Endodermal cell (in vitro differentiated cells): ENCODE results near the gene TMEM245. TPM values are rescaled to one million over a fixed set of nuclear protein-coding genes. Genes with fewer than 3 reads are reported as not detected.

Experiments
- DNase-seq: peaks from one replicate; pipeline ENCODE4 v3.0.0-alpha.2; 2017
- H3K27ac ChIP-seq: 2 replicates; pipeline ENCODE4 v1.5.1; 2013; ENCODE audit warnings: mild to moderate bottlenecking, low read depth, low read length, moderate library complexity
- H3K27me3 ChIP-seq: 2 replicates; pipeline ENCODE4 v1.6.1; 2013; ENCODE audit warnings: mild to moderate bottlenecking, low read length, moderate library complexity; ENCODE audit not compliant: insufficient read depth, control insufficient read depth, poor library complexity, severe bottlenecking
- H3K36me3 ChIP-seq: 2 replicates; pipeline ENCODE4 v1.7.0; 2013; ENCODE audit warnings: mild to moderate bottlenecking, low read length, moderate library complexity; ENCODE audit not compliant: control insufficient read depth, insufficient read depth
- H3K4me1 ChIP-seq: one replicate; pipeline ENCODE4 v1.7.0; 2013; ENCODE audit warnings: low read length; ENCODE audit not compliant: control insufficient read depth, insufficient read depth
- H3K4me3 ChIP-seq: 2 replicates; pipeline ENCODE4 v1.5.1; 2013; ENCODE audit warnings: mild to moderate bottlenecking, low read length, moderate library complexity
- H3K9ac ChIP-seq: 2 replicates; pipeline ENCODE4 v1.6.1; 2013; ENCODE audit warnings: mild to moderate bottlenecking, low read length, moderate library complexity; ENCODE audit not compliant: poor library complexity, severe bottlenecking; ENCODE audit errors: extremely low read depth
- H3K9me3 ChIP-seq: 2 replicates; pipeline ENCODE4 v1.6.1; 2013; ENCODE audit warnings: mild to moderate bottlenecking, low read length, moderate library complexity; ENCODE audit not compliant: control insufficient read depth
- H3K27ac Mint-ChIP-seq: 2 replicates; pipeline ENCODE4 v1.8.0; 2020; ENCODE audit warnings: mixed read lengths
- H3K27me3 Mint-ChIP-seq: 2 replicates; pipeline ENCODE4 v1.8.0; 2021; ENCODE audit warnings: mild to moderate bottlenecking, mixed read lengths; ENCODE audit not compliant: insufficient read depth
- H3K36me3 Mint-ChIP-seq: 2 replicates; pipeline ENCODE4 v1.8.0; 2020; ENCODE audit warnings: low read depth, mixed read lengths
- H3K4me1 Mint-ChIP-seq: 2 replicates; pipeline ENCODE4 v1.8.0; 2020; ENCODE audit warnings: mixed read lengths
- H3K4me3 Mint-ChIP-seq: 2 replicates; pipeline ENCODE4 v1.8.0; 2020; ENCODE audit warnings: mild to moderate bottlenecking, moderate library complexity, mixed read lengths
- H3K9me3 Mint-ChIP-seq: 2 replicates; pipeline ENCODE4 v1.8.0; 2020; ENCODE audit warnings: mild to moderate bottlenecking, mixed read lengths
- WGBS, 2 experiments: methylation state at CpG; one replicate each; pipeline versions ENCODE4 v1.1.5 to v1.1.7; 2013; ENCODE audit warnings: missing lambda C conversion rate in 2 of 2, mixed read lengths in 1 of 2; ENCODE audit not compliant: insufficient coverage in 1 of 2, insufficient read length in 1 of 2; 5-methylcytosine and 5-hydroxymethylcytosine counted together
- total RNA-seq, 2 donors: library from RNA; stranded (reverse); fragmentation: NEBNext Ultra II Directional in 1 of 2; extraction: Animal tissue kit (Norgen Biotek cat#: 25700) in 1 of 2; gene quantifications; 2 replicates in 1 of 2; 3 replicates in 1 of 2; pipeline ENCODE4 v1.2.1, GENCODE V29; 2021
- TF ChIP-seq, protein P1 (sequence below): fragments of 200-600 bp; sonication (generic); conservative IDR thresholded peaks from 2 replicates; pipeline ENCODE4 v1.5.0; 2021; ENCODE audit warnings: antibody characterized with exemption, mild to moderate bottlenecking

The TMEM245 gene
- total RNA-seq, 2 donors from 2014 or later, result 42.8 to 55.0 TPM

DNA sequence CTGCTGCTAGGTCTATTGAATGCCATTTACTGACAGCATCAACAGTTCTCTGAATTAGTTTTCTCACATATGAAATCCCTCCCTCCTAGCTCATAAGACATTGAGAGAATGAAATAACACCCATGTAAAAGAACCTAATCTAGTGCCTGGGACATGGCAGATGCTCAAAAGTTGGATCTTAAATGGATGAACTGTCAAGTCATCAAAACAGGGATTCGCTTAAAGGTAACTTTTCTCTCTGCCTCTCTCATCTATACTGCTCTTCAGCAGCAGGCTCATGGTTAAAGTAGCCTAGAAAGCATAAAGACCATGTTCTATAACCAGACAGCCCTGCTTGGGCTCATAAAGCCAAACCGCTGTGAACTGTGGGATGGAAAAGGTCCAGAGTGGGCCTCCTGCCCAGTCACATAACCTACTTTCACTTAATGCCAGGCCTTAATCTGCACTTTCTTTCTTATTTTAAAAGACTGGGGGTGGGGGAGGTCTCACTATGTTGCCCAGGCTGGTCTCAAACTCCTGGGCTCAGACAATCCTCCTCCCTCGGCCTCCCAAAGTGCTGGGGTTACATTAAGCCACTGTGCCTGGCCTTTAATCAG is 3.7 kb downstream of the TMEM245 start:
- Mint-ChIP-seq H3K27me3 (no peaks in the 10 kb centered on the region), H3K27ac (no peak overlapping the region), H3K9me3 (no peaks in the 10 kb centered on the region), H3K36me3 (peaks cover 9% of the 10 kb centered on the region), H3K4me1 (peaks cover 44% of the 10 kb centered on the region), H3K4me3 (no peak overlapping the region)
- Histone ChIP-seq H3K4me3 (no peak overlapping the region), H3K27me3 (no peaks in the 10 kb centered on the region), H3K4me1 (peaks cover 9% of the 10 kb centered on the region), H3K36me3 (no peaks in the 10 kb centered on the region), H3K27ac (no peak overlapping the region), H3K9ac (no peak overlapping the region), H3K9me3 (no peaks in the 10 kb centered on the region)
- no peak for DNase-seq
- TF ChIP-seq, protein P1, sequence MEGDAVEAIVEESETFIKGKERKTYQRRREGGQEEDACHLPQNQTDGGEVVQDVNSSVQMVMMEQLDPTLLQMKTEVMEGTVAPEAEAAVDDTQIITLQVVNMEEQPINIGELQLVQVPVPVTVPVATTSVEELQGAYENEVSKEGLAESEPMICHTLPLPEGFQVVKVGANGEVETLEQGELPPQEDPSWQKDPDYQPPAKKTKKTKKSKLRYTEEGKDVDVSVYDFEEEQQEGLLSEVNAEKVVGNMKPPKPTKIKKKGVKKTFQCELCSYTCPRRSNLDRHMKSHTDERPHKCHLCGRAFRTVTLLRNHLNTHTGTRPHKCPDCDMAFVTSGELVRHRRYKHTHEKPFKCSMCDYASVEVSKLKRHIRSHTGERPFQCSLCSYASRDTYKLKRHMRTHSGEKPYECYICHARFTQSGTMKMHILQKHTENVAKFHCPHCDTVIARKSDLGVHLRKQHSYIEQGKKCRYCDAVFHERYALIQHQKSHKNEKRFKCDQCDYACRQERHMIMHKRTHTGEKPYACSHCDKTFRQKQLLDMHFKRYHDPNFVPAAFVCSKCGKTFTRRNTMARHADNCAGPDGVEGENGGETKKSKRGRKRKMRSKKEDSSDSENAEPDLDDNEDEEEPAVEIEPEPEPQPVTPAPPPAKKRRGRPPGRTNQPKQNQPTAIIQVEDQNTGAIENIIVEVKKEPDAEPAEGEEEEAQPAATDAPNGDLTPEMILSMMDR, result no peak
- 93 to 100% methylated on average over 3 of the region's 3 CpGs for WGBS, 2 experiments

DNA sequence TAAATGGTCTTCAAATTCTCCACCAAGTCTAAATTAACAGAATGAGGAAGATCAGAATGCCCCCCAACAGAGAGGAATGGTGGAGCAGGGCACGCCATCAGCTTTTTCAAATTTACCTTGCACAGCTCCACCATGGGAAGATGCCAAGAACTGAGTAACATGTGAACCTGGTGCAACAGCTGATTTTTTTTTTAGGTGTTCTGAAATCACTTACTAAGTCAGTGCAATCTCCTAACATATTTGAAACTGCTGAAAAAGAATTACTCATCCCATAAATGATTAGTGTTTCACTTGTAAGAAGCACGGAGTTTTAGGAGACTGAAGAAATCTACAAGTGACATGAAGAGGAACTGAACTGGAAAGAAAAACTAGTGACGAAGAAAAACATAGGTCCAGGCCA is 5.1 kb downstream of the TMEM245 start:
- H3K36me3 ChIP-seq, result no peaks in the 10 kb centered on the region
- TF ChIP-seq, protein P1, result no peak
- 88 to 94% methylated on average over 2 to 3 of the region's 3 CpGs for WGBS, 2 experiments
- no peak overlapping the region for H3K9ac ChIP-seq
- no peaks in the 10 kb centered on the region for H3K27me3 ChIP-seq
- no peak overlapping the region for H3K27ac ChIP-seq
- H3K4me3 ChIP-seq, result no peak overlapping the region
- H3K4me3 Mint-ChIP-seq, result no peak overlapping the region
- peaks cover 48% of the 10 kb centered on the region for H3K4me1 Mint-ChIP-seq
- no peaks in the 10 kb centered on the region for H3K9me3 Mint-ChIP-seq
- DNase-seq, result no peak
- H3K9me3 ChIP-seq, result no peaks in the 10 kb centered on the region
- peaks cover 9% of the 10 kb centered on the region for H3K36me3 Mint-ChIP-seq
- H3K27ac Mint-ChIP-seq, result no peak overlapping the region
- H3K27me3 Mint-ChIP-seq, result no peaks in the 10 kb centered on the region
- H3K4me1 ChIP-seq, result peaks cover 9% of the 10 kb centered on the region

DNA sequence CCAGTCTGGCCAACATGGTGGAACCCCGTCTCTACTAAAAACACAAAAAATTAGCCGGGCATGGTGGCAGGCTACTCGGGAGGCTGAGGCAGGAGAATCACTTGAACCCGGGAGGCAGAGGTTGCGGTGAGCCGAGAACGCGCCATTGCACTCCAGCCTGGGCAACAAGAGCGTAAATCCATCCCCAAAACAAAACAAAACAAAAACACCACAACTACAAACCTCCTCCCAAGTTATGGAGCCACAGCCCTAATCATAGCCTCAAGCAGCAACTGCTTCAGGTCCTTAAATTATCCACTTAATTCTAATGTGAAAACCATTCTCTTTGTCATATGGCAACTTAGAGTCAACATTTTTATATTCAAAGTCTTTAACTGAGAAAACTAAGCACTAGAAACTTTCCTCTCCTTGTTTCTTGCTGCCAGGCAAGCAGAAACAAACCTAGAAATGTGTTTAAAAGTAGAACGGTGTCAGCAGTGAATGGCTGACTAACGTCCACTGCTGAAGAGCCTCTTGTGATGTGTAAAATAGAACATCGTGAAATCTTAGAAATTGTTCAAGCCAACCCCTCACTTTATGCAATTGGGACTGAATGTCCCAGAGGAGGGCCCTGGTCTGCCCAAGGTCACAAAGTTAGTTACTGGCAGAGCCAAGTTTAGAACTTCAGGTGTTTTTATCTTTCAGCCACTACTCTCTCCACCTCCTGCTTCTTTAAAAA is 5.7 kb downstream of the TMEM245 start:
- Mint-ChIP-seq H3K36me3 (peaks cover 9% of the 10 kb centered on the region), H3K4me1 (peaks cover 48% of the 10 kb centered on the region), H3K4me3 (no peak overlapping the region), H3K9me3 (no peaks in the 10 kb centered on the region), H3K27ac (no peak overlapping the region), H3K27me3 (no peaks in the 10 kb centered on the region)
- Histone ChIP-seq H3K9me3 (no peaks in the 10 kb centered on the region), H3K36me3 (no peaks in the 10 kb centered on the region), H3K27me3 (no peaks in the 10 kb centered on the region), H3K4me3 (no peak overlapping the region), H3K27ac (no peak overlapping the region), H3K9ac (no peak overlapping the region), H3K4me1 (peaks cover 9% of the 10 kb centered on the region)
- WGBS, 2 experiments, result 93 to 100% methylated on average over 1 to 12 of the region's 12 CpGs
- DNase-seq, result peak; percentile 34
- TF ChIP-seq, protein P1, result no peak
